Hepatocyte (in vitro differentiated cells): ENCODE results near the gene DDX20.

ENCODE experiments used
- EZH2 ChIP-seq: fragments of 200-600 bp; sonication (generic); IDR thresholded peaks from 2 replicates; pipeline ENCODE4 v1.6.1; 2016; ENCODE audit warnings: antibody characterized with exemption, mild to moderate bottlenecking, borderline replicate concordance
- EZH2phosphoT487 ChIP-seq: fragments of 200-600 bp; sonication (generic); IDR thresholded peaks from one replicate; pipeline ENCODE4 v1.6.1; 2018; ENCODE audit warnings: antibody characterized with exemption, mild to moderate bottlenecking, low read depth, moderate library complexity; ENCODE audit not compliant: unreplicated experiment, severe bottlenecking
- TF ChIP-seq, protein P1 (sequence below): fragments of 200-600 bp; sonication (generic); IDR thresholded peaks from 2 replicates; pipeline ENCODE4 v1.5.1; 2016; ENCODE audit warnings: antibody characterized with exemption, mild to moderate bottlenecking; ENCODE audit not compliant: poor library complexity

- TF ChIP-seq, protein P1, sequence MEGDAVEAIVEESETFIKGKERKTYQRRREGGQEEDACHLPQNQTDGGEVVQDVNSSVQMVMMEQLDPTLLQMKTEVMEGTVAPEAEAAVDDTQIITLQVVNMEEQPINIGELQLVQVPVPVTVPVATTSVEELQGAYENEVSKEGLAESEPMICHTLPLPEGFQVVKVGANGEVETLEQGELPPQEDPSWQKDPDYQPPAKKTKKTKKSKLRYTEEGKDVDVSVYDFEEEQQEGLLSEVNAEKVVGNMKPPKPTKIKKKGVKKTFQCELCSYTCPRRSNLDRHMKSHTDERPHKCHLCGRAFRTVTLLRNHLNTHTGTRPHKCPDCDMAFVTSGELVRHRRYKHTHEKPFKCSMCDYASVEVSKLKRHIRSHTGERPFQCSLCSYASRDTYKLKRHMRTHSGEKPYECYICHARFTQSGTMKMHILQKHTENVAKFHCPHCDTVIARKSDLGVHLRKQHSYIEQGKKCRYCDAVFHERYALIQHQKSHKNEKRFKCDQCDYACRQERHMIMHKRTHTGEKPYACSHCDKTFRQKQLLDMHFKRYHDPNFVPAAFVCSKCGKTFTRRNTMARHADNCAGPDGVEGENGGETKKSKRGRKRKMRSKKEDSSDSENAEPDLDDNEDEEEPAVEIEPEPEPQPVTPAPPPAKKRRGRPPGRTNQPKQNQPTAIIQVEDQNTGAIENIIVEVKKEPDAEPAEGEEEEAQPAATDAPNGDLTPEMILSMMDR: peak; percentile 93
- TF ChIP-seq EZH2: no peak
- TF ChIP-seq EZH2phosphoT487: no peak
These were observed at the start of gene DDX20 for GRCh38 chr1:111755331-111756123.
